CD14-positive monocyte (primary cell): ENCODE measurements around the gene CALHM4. TPM values are rescaled to one million over a fixed set of nuclear protein-coding genes. Genes with fewer than 3 reads are reported as not detected.

ENCODE experiments used
- DNase-seq, 3 donors: peaks; one replicate each; pipeline ENCODE4 v3.0.0-alpha.2; 2011 to 2022
- H2AFZ ChIP-seq: 2 replicates; pipeline ENCODE4 v1.6.0; 2012; ENCODE audit warnings: mild to moderate bottlenecking, low read depth, low read length, inconsistent platforms; ENCODE audit not compliant: insufficient read depth, poor library complexity, severe bottlenecking
- H3K27ac ChIP-seq, 2 donors: 1 replicate in 1 of 2; 2 replicates in 1 of 2; pipeline ENCODE4 v1.5.1; 2012 to 2013; ENCODE audit warnings: low read length in 2 of 2, control low read depth in 1 of 2, inconsistent platforms in 1 of 2, low read depth in 1 of 2, mild to moderate bottlenecking in 1 of 2
- H3K27me3 ChIP-seq, 2 donors: one replicate each; pipeline versions ENCODE4 v1.6.0 to v1.6.1; 2011 to 2013; ENCODE audit warnings: low read length in 2 of 2; ENCODE audit not compliant: control insufficient read depth in 2 of 2, insufficient read depth in 2 of 2
- H3K36me3 ChIP-seq, 2 donors: replicated peaks in 1 of 2; 1 replicate in 1 of 2; 2 replicates in 1 of 2; pipeline versions ENCODE4 v1.5.1 to v1.6.1; 2012 to 2013; ENCODE audit warnings: low read length in 2 of 2, control low read depth in 1 of 2, inconsistent platforms in 1 of 2, mild to moderate bottlenecking in 1 of 2; ENCODE audit not compliant: insufficient read depth in 2 of 2, control insufficient read depth in 1 of 2
- H3K4me1 ChIP-seq, 2 donors: 1 replicate in 1 of 2; 2 replicates in 1 of 2; pipeline versions ENCODE4 v1.5.1 to v1.6.1; 2012 to 2013; ENCODE audit warnings: low read length in 2 of 2, control low read depth in 1 of 2, inconsistent platforms in 1 of 2, mild to moderate bottlenecking in 1 of 2, moderate library complexity in 1 of 2; ENCODE audit not compliant: insufficient read depth in 2 of 2, control insufficient read depth in 1 of 2
- H3K4me2 ChIP-seq: replicated peaks from 2 replicates; pipeline ENCODE3; 2012; ENCODE audit warnings: low read length, moderate library complexity, mild to moderate bottlenecking; ENCODE audit not compliant: poor library complexity, severe bottlenecking; ENCODE audit errors: extremely low read depth
- H3K4me3 ChIP-seq, 3 experiments: fragments of 200-600 bp in 1 of 3; sonication (generic) in 1 of 3; replicated peaks in 1 of 3; 1 replicate in 2 of 3; 2 replicates in 1 of 3; pipeline ENCODE4 v1.5.1; 2011 to 2013; ENCODE audit warnings: low read length in 3 of 3, mild to moderate bottlenecking in 3 of 3, control low read depth in 2 of 3, low read depth in 2 of 3, inconsistent platforms in 1 of 3, moderate library complexity in 1 of 3
- H3K79me2 ChIP-seq: 2 replicates; pipeline ENCODE4 v1.6.0; 2012; ENCODE audit warnings: mild to moderate bottlenecking, control low read depth, inconsistent platforms, low read length, moderate library complexity; ENCODE audit not compliant: insufficient read depth
- H3K9ac ChIP-seq: 2 replicates; pipeline ENCODE4 v1.6.0; 2017; ENCODE audit warnings: low read length, mild to moderate bottlenecking; ENCODE audit not compliant: insufficient read depth, poor library complexity, severe bottlenecking
- H3K9me3 ChIP-seq, 2 donors: replicated peaks in 1 of 2; 1 replicate in 1 of 2; 2 replicates in 1 of 2; pipeline versions ENCODE4 v1.5.1 to v1.6.1; 2012 to 2013; ENCODE audit warnings: low read length in 2 of 2, control low read depth in 1 of 2; ENCODE audit not compliant: control insufficient read depth in 1 of 2, insufficient read depth in 1 of 2
- H4K20me1 ChIP-seq: 2 replicates; pipeline ENCODE4 v1.6.0; 2012; ENCODE audit warnings: mild to moderate bottlenecking, low read length, control low read depth, moderate library complexity; ENCODE audit not compliant: insufficient read depth
- H3K27ac Mint-ChIP-seq, 7 donors: one replicate each; pipeline ENCODE4 v1.8.0; 2020; ENCODE audit warnings: mild to moderate bottlenecking in 7 of 7, mixed read lengths in 7 of 7, moderate library complexity in 6 of 7, inconsistent platforms in 2 of 7
- H3K27me3 Mint-ChIP-seq, 3 donors: one replicate each; pipeline ENCODE4 v1.8.0; 2021 to 2022; ENCODE audit warnings: low read depth in 3 of 3, mild to moderate bottlenecking in 3 of 3, mixed read lengths in 3 of 3, moderate library complexity in 3 of 3, inconsistent platforms in 1 of 3
- H3K36me3 Mint-ChIP-seq, 2 donors: one replicate each; pipeline ENCODE4 v1.8.0; 2020; ENCODE audit warnings: mixed read lengths in 2 of 2, inconsistent platforms in 1 of 2, mild to moderate bottlenecking in 1 of 2
- H3K4me1 Mint-ChIP-seq: one replicate; pipeline ENCODE4 v1.8.0; 2020; ENCODE audit warnings: mild to moderate bottlenecking, mixed read lengths
- H3K4me3 Mint-ChIP-seq, 2 donors: one replicate each; pipeline ENCODE4 v1.8.0; 2020; ENCODE audit warnings: mild to moderate bottlenecking in 2 of 2, mixed read lengths in 2 of 2, moderate library complexity in 1 of 2
- H3K9me3 Mint-ChIP-seq, 7 donors: one replicate each; pipeline ENCODE4 v1.8.0; 2020 to 2022; ENCODE audit warnings: mixed read lengths in 7 of 7, mild to moderate bottlenecking in 6 of 7, moderate library complexity in 6 of 7, inconsistent platforms in 2 of 7
- CTCF ChIP-seq: fragments of 200-600 bp; IDR thresholded peaks from one replicate; pipeline ENCODE4 v1.8.0; 2022; ENCODE audit warnings: antibody characterized with exemption, mild to moderate bottlenecking
- WGBS: methylation state at CpG from one replicate; pipeline ENCODE4 v1.1.5; 2013; ENCODE audit warnings: missing lambda C conversion rate; ENCODE audit not compliant: insufficient coverage; 5-methylcytosine and 5-hydroxymethylcytosine counted together
- intact Hi-C, 2 donors: fragments of 100-400 bp; cut with micrococcal nuclease; formaldehyde crosslinking; loops; one replicate each; pipeline versions ENCODE4 v1.15.0 to v1.15.1; 2023
- polyA plus RNA-seq, 3 donors: library from polyadenylated mRNA; depleted of rRNA in 1 of 3; unstranded in 2 of 3; stranded (reverse) in 1 of 3; fragments of 300-500 nt in 2 of 3; fragments of >200 nt in 1 of 3; fragmentation: Illumina TruSeq in 2 of 3; gene quantifications; 1 replicate in 2 of 3; 2 replicates in 1 of 3; pipeline ENCODE4 v1.2.3, GENCODE V29; 2012 to 2021

The CALHM4 gene
- polyA plus RNA-seq, 3 donors = not detected

GRCh38 chr6:116522896-116523295 lies 30.7 kb upstream of the CALHM4 start:
- Histone ChIP-seq H3K79me2 (no peaks in the 10 kb centered on the region), H2AFZ (no peak overlapping the region), H3K9ac (no peak overlapping the region), H3K4me1 (no peaks in the 10 kb centered on the region), H3K27ac (no peak overlapping the region), H3K27me3 (no peaks in the 10 kb centered on the region), H4K20me1 (no peaks in the 10 kb centered on the region), H3K36me3 (no peaks in the 10 kb centered on the region), H3K4me2 (no peak overlapping the region), H3K9me3 (no peaks in the 10 kb centered on the region), H3K4me3 (no peak overlapping the region)
- no peaks in the 10 kb centered on the region for H3K36me3 Mint-ChIP-seq
- H3K4me3 Mint-ChIP-seq = no peak overlapping the region
- no peak overlapping the region for H3K27ac Mint-ChIP-seq
- no peak for TF ChIP-seq CTCF
- no peak for DNase-seq
- no CpG with 5 or more reads among the region's 2 CpGs for WGBS
- no peaks in the 10 kb centered on the region for H3K4me1 Mint-ChIP-seq
- intact Hi-C loops = no loop called here
- H3K27me3 Mint-ChIP-seq = peaks cover 0 to 2% (median 0%) of the 10 kb centered on the region in 3 donors
- peaks cover 0 to 3% (median 0%) of the 10 kb centered on the region in 7 donors for H3K9me3 Mint-ChIP-seq

GRCh38 chr6:116524236-116524635 lies 29.3 kb upstream of the CALHM4 start:
- Histone ChIP-seq H3K36me3 (no peaks in the 10 kb centered on the region), H3K4me3 (no peak overlapping the region), H4K20me1 (no peaks in the 10 kb centered on the region), H2AFZ (no peak overlapping the region), H3K9ac (no peak overlapping the region), H3K27me3 (no peaks in the 10 kb centered on the region), H3K9me3 (no peaks in the 10 kb centered on the region), H3K79me2 (no peaks in the 10 kb centered on the region), H3K4me2 (no peak overlapping the region), H3K4me1 (peaks cover 0 to under 1% of the 10 kb centered on the region in 2 donors), H3K27ac (no peak overlapping the region)
- TF ChIP-seq CTCF = no peak
- H3K4me1 Mint-ChIP-seq = no peaks in the 10 kb centered on the region
- no peaks in the 10 kb centered on the region for H3K27me3 Mint-ChIP-seq
- intact Hi-C loops = no loop called here
- no CpG with 5 or more reads among the region's 2 CpGs for WGBS
- no peak overlapping the region for H3K27ac Mint-ChIP-seq
- peaks cover 0 to 3% (median 0%) of the 10 kb centered on the region in 7 donors for H3K9me3 Mint-ChIP-seq
- no peak for DNase-seq
- no peaks in the 10 kb centered on the region for H3K36me3 Mint-ChIP-seq
- H3K4me3 Mint-ChIP-seq = no peak overlapping the region
